HEK293T (cell line): ENCODE results near the gene SOX18.

Experiments used
- CTCF ChIA-PET: fragments of 350-600 bp; formaldehyde crosslinking; extraction: SDS; loops from one replicate; lab custom pipeline; 2021; ENCODE audit warnings: antibody characterized with exemption, inconsistent platforms; lab: Yijun Ruan, JAX
- POLR2A ChIA-PET: fragments of 350-600 bp; formaldehyde crosslinking; extraction: SDS; loops from one replicate; lab custom pipeline; 2020; ENCODE audit warnings: antibody characterized with exemption, inconsistent platforms; lab: Yijun Ruan, JAX
- DNase-seq: peaks from one replicate; pipeline ENCODE4 v3.0.0; 2012; ENCODE audit warnings: mixed read lengths; ENCODE audit errors: extremely low spot score
- ARNT ChIP-seq: fragments of 450-650 bp; IDR thresholded peaks from 2 replicates; pipeline ENCODE4 v1.6.1; 2017; ENCODE audit warnings: mild to moderate bottlenecking
- BHLHE40 ChIP-seq: fragments of 450-650 bp; IDR thresholded peaks from 2 replicates; pipeline ENCODE4 v1.6.1; 2016; ENCODE audit warnings: mild to moderate bottlenecking, moderate library complexity, borderline replicate concordance
- CTBP1 ChIP-seq: fragments of 450-650 bp; IDR thresholded peaks from 2 replicates; pipeline ENCODE4 v1.6.1; 2016; ENCODE audit warnings: borderline replicate concordance
- ELF4 ChIP-seq: fragments of 450-650 bp; IDR thresholded peaks from 2 replicates; pipeline ENCODE4 v1.6.1; 2017; ENCODE audit warnings: antibody characterized with exemption
- FOXA1 ChIP-seq: fragments of 450-650 bp; IDR thresholded peaks from 2 replicates; pipeline ENCODE4 v1.6.1; 2016; ENCODE audit warnings: mild to moderate bottlenecking
- FOXK2 ChIP-seq: fragments of 450-650 bp; IDR thresholded peaks from 2 replicates; pipeline ENCODE4 v1.6.1; 2016; ENCODE audit warnings: mild to moderate bottlenecking
- FOXM1 ChIP-seq: fragments of 450-650 bp; IDR thresholded peaks from 2 replicates; pipeline ENCODE4 v1.6.1; 2017; ENCODE audit warnings: mild to moderate bottlenecking, borderline replicate concordance
- HDGF ChIP-seq: fragments of 450-650 bp; IDR thresholded peaks from 2 replicates; pipeline ENCODE4 v1.6.1; 2017; ENCODE audit warnings: antibody characterized with exemption, borderline replicate concordance
- L3MBTL2 ChIP-seq: fragments of 450-650 bp; conservative IDR thresholded peaks from 2 replicates; pipeline ENCODE4 v1.6.1; 2016; ENCODE audit warnings: mild to moderate bottlenecking
- LEF1 ChIP-seq: fragments of 450-650 bp; IDR thresholded peaks from 2 replicates; pipeline ENCODE4 v1.6.1; 2017; ENCODE audit warnings: mild to moderate bottlenecking, borderline replicate concordance
- NFRKB ChIP-seq: fragments of 450-650 bp; IDR thresholded peaks from 2 replicates; pipeline ENCODE4 v1.6.1; 2016; ENCODE audit warnings: mild to moderate bottlenecking, moderate library complexity
- SP1 ChIP-seq: fragments of 450-650 bp; IDR thresholded peaks from 2 replicates; pipeline ENCODE4 v1.6.1; 2017
- SUZ12 ChIP-seq: fragments of 450-650 bp; IDR thresholded peaks from 2 replicates; pipeline ENCODE4 v1.6.1; 2016; ENCODE audit warnings: mild to moderate bottlenecking
- TARDBP ChIP-seq: fragments of 450-650 bp; IDR thresholded peaks from 2 replicates; pipeline ENCODE4 v1.6.1; 2016
- ZNF384 ChIP-seq: fragments of 450-650 bp; IDR thresholded peaks from 2 replicates; pipeline ENCODE4 v1.6.1; 2016
- TF ChIP-seq, protein P1 (sequence below): fragments of 450-650 bp; IDR thresholded peaks from 2 replicates; pipeline ENCODE4 v1.6.1; 2016

SOX18 gene

DNA sequence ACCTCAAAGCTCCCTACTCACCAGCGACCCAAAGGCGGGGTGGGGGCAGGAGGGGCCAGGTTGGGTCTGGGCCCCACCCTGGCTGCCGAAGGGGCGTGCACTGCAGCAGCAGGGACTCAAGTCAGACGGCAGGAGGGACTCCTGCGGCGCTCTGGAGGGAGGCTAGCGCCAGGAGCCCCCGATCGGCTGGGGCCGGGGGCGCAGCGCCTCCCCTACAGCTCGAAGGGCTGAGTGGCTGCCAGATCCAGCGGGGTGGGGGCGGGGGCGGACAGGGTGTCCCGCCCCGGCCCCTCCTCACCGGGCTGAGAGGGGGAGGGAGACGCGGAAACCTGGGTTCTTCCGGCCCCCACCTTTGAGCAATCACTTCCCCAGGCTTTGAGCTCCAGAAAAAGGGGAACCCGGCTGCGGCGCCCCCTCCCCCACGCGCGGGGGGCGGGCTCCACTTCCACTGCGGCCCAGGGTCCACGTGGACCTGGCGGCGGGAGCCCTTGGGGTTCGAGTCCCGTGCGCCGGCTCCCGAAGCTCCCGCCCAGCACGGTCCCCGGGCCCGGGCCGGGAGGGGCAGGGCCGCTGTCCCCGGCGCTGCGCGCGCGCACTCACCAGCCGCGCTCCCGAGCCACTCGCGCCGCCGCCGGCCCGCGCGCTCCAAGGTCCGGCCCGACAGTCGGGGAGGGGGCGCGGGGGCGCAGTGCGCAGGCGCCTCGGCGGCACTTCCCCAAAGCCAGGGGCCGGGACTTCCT, 30.0 kb upstream of the SOX18 start, which contains the start of gene RGS19:
Gene RGS19, minus strand, starts transcription at position 246 of the 740 bp plus-strand sequence. CDS start 2,632 bp downstream, outside the sequence.
- no peak for TF ChIP-seq SUZ12
- TF ChIP-seq FOXM1: 0 out of 2 replicates have a peak, but pooled peaks have one; percentile 11
- POLR2A ChIA-PET: interaction anchor here (1.5 to 5.3 kb wide), 2 partner anchors 15 to 17 kb away, joined by 5 to 38 read pairs; partner anchors contain the start of gene TCEA2
- DNase-seq: peak; percentile 82
- CTCF ChIA-PET: interaction anchor here (1.3 to 1.7 kb wide), 2 partner anchors 10 to 40 kb away, joined by 5 read pairs; no protein-coding TSS in a partner anchor

DNA sequence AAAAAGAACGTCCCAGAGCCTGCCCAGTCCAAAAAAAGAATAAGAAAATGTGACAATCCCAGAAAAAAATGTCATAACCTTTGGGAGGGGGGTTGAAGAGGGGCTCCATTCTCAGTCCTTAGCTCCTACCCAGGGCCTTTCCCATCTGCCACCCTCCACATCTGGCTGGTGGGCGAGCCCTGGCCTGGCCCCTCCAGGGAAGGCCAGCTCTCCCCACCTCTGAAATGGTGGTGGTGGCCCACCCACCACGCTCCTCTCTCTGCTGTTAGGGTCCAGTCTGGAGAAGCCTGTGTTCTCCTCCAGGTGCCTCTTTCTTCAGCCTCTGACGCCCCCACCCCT, 29.5 kb upstream of the SOX18 start:
- POLR2A ChIA-PET: interaction anchor here (1.0 to 5.3 kb wide), 3 partner anchors 12 to 17 kb away, joined by 3 to 38 read pairs (median 5); partner anchors contain the start of gene TCEA2
- TF ChIP-seq FOXK2 (no peak), SP1 (no peak), BHLHE40 (no peak), L3MBTL2 (no peak), HDGF (no peak), CTBP1 (no peak), TARDBP (no peak), FOXA1 (no peak), NFRKB (no peak), FOXM1 (no peak), ZNF384 (no peak), ARNT (no peak), LEF1 (no peak), ELF4 (no peak), SUZ12 (no peak)
- TF ChIP-seq, protein P1, sequence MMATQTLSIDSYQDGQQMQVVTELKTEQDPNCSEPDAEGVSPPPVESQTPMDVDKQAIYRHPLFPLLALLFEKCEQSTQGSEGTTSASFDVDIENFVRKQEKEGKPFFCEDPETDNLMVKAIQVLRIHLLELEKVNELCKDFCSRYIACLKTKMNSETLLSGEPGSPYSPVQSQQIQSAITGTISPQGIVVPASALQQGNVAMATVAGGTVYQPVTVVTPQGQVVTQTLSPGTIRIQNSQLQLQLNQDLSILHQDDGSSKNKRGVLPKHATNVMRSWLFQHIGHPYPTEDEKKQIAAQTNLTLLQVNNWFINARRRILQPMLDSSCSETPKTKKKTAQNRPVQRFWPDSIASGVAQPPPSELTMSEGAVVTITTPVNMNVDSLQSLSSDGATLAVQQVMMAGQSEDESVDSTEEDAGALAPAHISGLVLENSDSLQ: no peak
- DNase-seq: no peak
- CTCF ChIA-PET: interaction anchor here (1.3 to 1.7 kb wide), 2 partner anchors 9 to 40 kb away, joined by 5 read pairs; no protein-coding TSS in a partner anchor

DNA sequence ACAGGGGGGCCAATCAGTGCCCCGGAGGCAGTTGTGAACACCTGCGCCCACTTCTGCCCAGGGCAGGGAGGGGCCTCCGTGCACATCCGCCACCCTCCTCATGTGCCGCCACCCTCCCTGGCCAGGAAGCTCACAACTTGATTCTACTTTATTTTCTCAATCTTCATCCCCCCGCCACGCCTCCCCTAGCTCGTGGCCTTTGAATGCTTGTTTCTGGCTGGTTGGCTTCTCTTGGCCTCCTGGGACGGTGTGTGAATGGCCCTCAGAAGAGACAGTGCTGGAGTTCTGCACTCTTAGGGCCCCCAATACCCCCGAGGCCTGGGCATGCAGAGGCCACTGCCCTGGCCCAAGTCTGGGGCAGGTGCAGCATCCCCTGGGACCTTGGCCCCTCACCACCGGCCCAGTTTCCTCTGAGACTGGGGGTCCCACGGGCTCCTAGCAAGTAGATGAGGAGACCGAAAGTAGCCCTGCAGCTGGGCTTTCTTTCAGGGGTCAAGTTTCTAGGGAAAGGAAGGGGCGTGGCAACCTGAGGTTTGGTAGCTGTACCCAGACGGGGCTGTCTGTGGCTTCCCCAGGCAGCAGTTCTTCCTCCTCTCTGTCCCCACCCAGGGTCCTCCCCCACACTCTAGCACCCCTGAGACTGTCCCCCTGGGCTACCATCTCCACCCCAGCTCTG, 28.6 kb upstream of the SOX18 start:
- no peak for DNase-seq
- no peak for TF ChIP-seq L3MBTL2
- no peak for TF ChIP-seq SUZ12
- TF ChIP-seq NFRKB: no peak
- TF ChIP-seq SP1: no peak
- TF ChIP-seq HDGF: no peak
- no peak for TF ChIP-seq ELF4
- no peak for TF ChIP-seq CTBP1
- TF ChIP-seq TARDBP: no peak
- TF ChIP-seq BHLHE40: no peak
- no peak for TF ChIP-seq FOXM1
- TF ChIP-seq ARNT: no peak
- no peak for TF ChIP-seq ZNF384
- TF ChIP-seq, protein P1: no peak
- no peak for TF ChIP-seq FOXK2
- no peak for TF ChIP-seq LEF1
- TF ChIP-seq FOXA1: no peak
- CTCF ChIA-PET: interaction anchor here (0.6 kb wide), 1 partner anchor 48 kb away, joined by 3 read pairs; no protein-coding TSS in a partner anchor
- POLR2A ChIA-PET: interaction anchor here (1.0 to 5.3 kb wide), 2 partner anchors 11 to 16 kb away, joined by 3 to 38 read pairs; partner anchors contain the start of gene TCEA2

DNA sequence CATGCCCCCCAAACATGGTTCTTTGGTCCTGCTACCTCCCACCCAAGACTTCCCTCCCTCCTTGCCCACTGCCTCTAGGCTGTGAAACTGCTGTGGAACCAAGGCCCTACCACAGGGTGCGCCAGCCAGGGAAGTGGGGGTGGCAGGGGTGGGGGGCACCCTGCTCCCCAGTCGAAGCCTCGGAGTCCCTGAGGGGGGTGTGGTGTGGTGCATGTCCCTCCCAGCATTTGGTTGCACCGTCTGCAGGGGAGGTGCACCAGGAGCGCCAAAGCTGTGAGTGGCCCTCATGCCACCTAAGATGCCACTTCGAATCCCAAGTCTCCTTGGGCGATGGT, 28.1 kb upstream of the SOX18 start:
- POLR2A ChIA-PET: interaction anchor here (5.3 kb wide), 1 partner anchor 15 kb away, joined by 38 read pairs; the partner anchor contains the start of gene TCEA2
- TF ChIP-seq ZNF384 (no peak), SUZ12 (no peak), ELF4 (no peak), BHLHE40 (no peak), NFRKB (no peak), SP1 (no peak)
- CTCF ChIA-PET: no interaction called here
- no peak for DNase-seq

DNA sequence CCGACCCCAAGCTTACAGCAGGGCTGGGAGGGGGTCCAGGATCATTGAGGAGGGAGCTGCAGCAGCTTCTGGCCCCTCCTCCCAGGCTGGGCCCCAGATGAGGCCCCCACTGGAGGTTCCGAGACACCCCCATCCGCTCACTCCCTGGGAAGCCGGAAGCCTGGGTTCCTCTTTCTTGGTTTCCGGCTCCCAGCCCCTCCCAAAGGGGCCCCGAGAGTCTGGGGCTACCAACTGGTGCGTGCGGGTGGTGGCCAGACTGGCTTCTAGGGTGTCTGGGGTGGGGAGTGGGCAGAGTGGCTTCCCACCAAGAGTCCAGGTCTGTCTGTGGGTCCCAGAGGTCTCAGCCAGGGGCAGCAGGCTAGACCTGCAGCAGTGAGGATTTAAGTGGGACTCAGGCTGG, 27.7 kb upstream of the SOX18 start:
- TF ChIP-seq CTBP1 (no peak), HDGF (no peak), ARNT (no peak), LEF1 (no peak), BHLHE40 (no peak), ELF4 (no peak), FOXK2 (no peak), FOXA1 (no peak), ZNF384 (no peak), TARDBP (no peak), FOXM1 (no peak), SP1 (no peak), NFRKB (no peak), L3MBTL2 (no peak), SUZ12 (no peak)
- TF ChIP-seq, protein P1: no peak
- no peak for DNase-seq
- POLR2A ChIA-PET: no interaction called here
- CTCF ChIA-PET: no interaction called here
